Smooth muscle cell (in vitro differentiated cells): Measurements from ENCODE around the gene ANKRD61. TPM values are rescaled to one million over a fixed set of nuclear protein-coding genes. Genes with fewer than 3 reads are reported as not detected.
"Not testable (repeated sequence)": the region's sequence is repeated elsewhere in the genome, so short reads cannot be mapped to it uniquely, and the experiment has no call there.

Source experiments
- DNase-seq: peaks from one replicate; lab custom pipeline; 2025; ENCODE audit not compliant: unreplicated experiment; lab: John Stamatoyannopoulos, UW
- H2AFZ ChIP-seq: fragments of 200-600 bp; sonication (generic); 2 replicates; pipeline ENCODE4 v1.6.0; 2016; ENCODE audit warnings: antibody characterized with exemption, low read depth, mild to moderate bottlenecking
- H3F3A ChIP-seq: fragments of 200-600 bp; sonication (generic); 2 replicates; pipeline ENCODE4 v1.6.0; 2017; ENCODE audit warnings: antibody characterized with exemption, low read depth
- H3K27ac ChIP-seq: fragments of 200-600 bp; sonication (generic); 2 replicates; pipeline ENCODE4 v1.5.1; 2016; ENCODE audit warnings: low read depth, mild to moderate bottlenecking
- H3K27me3 ChIP-seq: fragments of 200-600 bp; sonication (generic); 2 replicates; pipeline ENCODE4 v1.6.1; 2016; ENCODE audit warnings: low read depth, mild to moderate bottlenecking
- H3K36me3 ChIP-seq: fragments of 200-600 bp; sonication (generic); 2 replicates; pipeline ENCODE4 v1.5.1; 2016; ENCODE audit warnings: low read depth
- H3K4me1 ChIP-seq: fragments of 200-600 bp; sonication (generic); 2 replicates; pipeline ENCODE4 v1.5.1; 2016; ENCODE audit warnings: low read depth
- H3K4me2 ChIP-seq: fragments of 200-600 bp; sonication (generic); 2 replicates; pipeline ENCODE4 v1.6.0; 2016; ENCODE audit warnings: mild to moderate bottlenecking
- H3K4me3 ChIP-seq: fragments of 200-600 bp; sonication (generic); 2 replicates; pipeline ENCODE4 v1.5.1; 2016; ENCODE audit warnings: mild to moderate bottlenecking
- H3K79me2 ChIP-seq: fragments of 200-600 bp; sonication (generic); 2 replicates; pipeline ENCODE4 v1.6.0; 2016; ENCODE audit warnings: low read depth, mild to moderate bottlenecking
- H3K9ac ChIP-seq: fragments of 200-600 bp; sonication (generic); 2 replicates; pipeline ENCODE4 v1.6.0; 2016; ENCODE audit warnings: low read depth
- H3K9me3 ChIP-seq: fragments of 200-600 bp; sonication (generic); replicated peaks from 2 replicates; pipeline ENCODE4 v1.5.1; 2016; ENCODE audit warnings: low read depth
- H4K20me1 ChIP-seq: fragments of 200-600 bp; sonication (generic); 2 replicates; pipeline ENCODE4 v1.6.0; 2016; ENCODE audit warnings: low read depth
- CTCF ChIP-seq: fragments of 200-600 bp; sonication (generic); IDR thresholded peaks from 2 replicates; pipeline ENCODE4 v1.5.1; 2017; ENCODE audit warnings: borderline replicate concordance, mild to moderate bottlenecking, antibody characterized with exemption; ENCODE audit not compliant: insufficient read depth, poor library complexity, severe bottlenecking
- WGBS: methylation state at CpG from one replicate; pipeline ENCODE4 v1.1.7; 2016; ENCODE audit warnings: low lambda C conversion rate; 5-methylcytosine and 5-hydroxymethylcytosine counted together
- polyA plus RNA-seq: library from polyadenylated mRNA; unstranded; fragments of >200 nt; fragmentation: Nextera tagmentation; extraction: Ambion mirVana; gene quantifications from 2 replicates; pipeline ENCODE4 v1.2.1, GENCODE V29; 2016
- total RNA-seq: library from RNA; depleted of rRNA; stranded (reverse); fragments of >200 nt; gene quantifications from 2 replicates; pipeline ENCODE4 v1.2.3, GENCODE V29; 2014

The ANKRD61 gene
- total RNA-seq, result not detected in 2 replicates
- polyA plus RNA-seq, result 0.16 and 0.70 TPM in 2 replicates

GRCh38 chr7:6030988-6031387 lies at the start of gene ANKRD61:
Gene ANKRD61, plus strand, starts transcription at chr7:6031376. Its CDS starts 0 bp downstream, at chr7:6031376.
- TF ChIP-seq CTCF, result no peak
- H3K4me2 ChIP-seq, result no peak within 1 kb of the TSS
- no peaks in the 10 kb centered on the region for H3K4me1 ChIP-seq
- H3K9ac ChIP-seq, result no peak within 1 kb of the TSS
- peaks cover 4% of the 10 kb centered on the region for H3K79me2 ChIP-seq
- H3K27me3 ChIP-seq, result no peaks in the 10 kb centered on the region
- H3F3A ChIP-seq, result no peaks in the 10 kb centered on the region
- no peaks in the 10 kb centered on the region for H3K9me3 ChIP-seq
- H3K27ac ChIP-seq, result no peak within 1 kb of the TSS
- H3K36me3 ChIP-seq, result peaks cover 5% of the 10 kb centered on the region
- H4K20me1 ChIP-seq, result peaks cover 42% of the 10 kb centered on the region
- no peak within 1 kb of the TSS for H3K4me3 ChIP-seq
- H2AFZ ChIP-seq, result no peak within 1 kb of the TSS
- 100% methylated on average over 2 of the region's 2 CpGs for WGBS
- no peak for DNase-seq

- not testable (repeated sequence) for H3K27me3 ChIP-seq, H3K9ac ChIP-seq, H3K9me3 ChIP-seq, H4K20me1 ChIP-seq, H3K79me2 ChIP-seq, DNase-seq, H3K4me2 ChIP-seq, H3F3A ChIP-seq, H3K4me3 ChIP-seq, H2AFZ ChIP-seq, H3K27ac ChIP-seq, H3K36me3 ChIP-seq, H3K4me1 ChIP-seq
- WGBS, result 95% methylated on average over 15 of the region's 15 CpGs
These were observed 44.1 kb upstream of the ANKRD61 start for GRCh38 chr7:5987061-5987460.

- DNase-seq, result no peak
- no peak overlapping the region for H2AFZ ChIP-seq
These were observed 33.9 kb upstream of the ANKRD61 start for GRCh38 chr7:5997210-5997808.

GRCh38 chr7:6007386-6007785 lies 23.8 kb upstream of the ANKRD61 start:
- no peak overlapping the region for H3K4me2 ChIP-seq
- no peak overlapping the region for H3K27ac ChIP-seq
- H3K4me1 ChIP-seq, result peaks cover 3% of the 10 kb centered on the region
- H3K27me3 ChIP-seq, result no peaks in the 10 kb centered on the region
- 95% methylated on average over 4 of the region's 4 CpGs for WGBS
- TF ChIP-seq CTCF, result no peak
- H3K9ac ChIP-seq, result no peak overlapping the region
- no peaks in the 10 kb centered on the region for H3F3A ChIP-seq
- no peak overlapping the region for H3K4me3 ChIP-seq
- H3K9me3 ChIP-seq, result no peaks in the 10 kb centered on the region
- H3K79me2 ChIP-seq, result peaks cover 44% of the 10 kb centered on the region
- no peaks in the 10 kb centered on the region for H3K36me3 ChIP-seq
- H2AFZ ChIP-seq, result no peak overlapping the region
- DNase-seq, result no peak
- no peaks in the 10 kb centered on the region for H4K20me1 ChIP-seq

More at GRCh38 chr7:5997210-5997808, 33.9 kb upstream of the ANKRD61 start:
- no peak overlapping the region for H3K4me2 ChIP-seq
- H3K9me3 ChIP-seq, result no peaks in the 10 kb centered on the region
- H3K36me3 ChIP-seq, result peaks cover 4% of the 10 kb centered on the region
- no peak overlapping the region for H3K4me3 ChIP-seq
- no peak overlapping the region for H3K27ac ChIP-seq
- no peak overlapping the region for H3K9ac ChIP-seq
- 75% methylated on average over 10 of the region's 10 CpGs for WGBS
- no peaks in the 10 kb centered on the region for H3K4me1 ChIP-seq
- no peaks in the 10 kb centered on the region for H3K79me2 ChIP-seq
- TF ChIP-seq CTCF, result peak; percentile 54
- no peaks in the 10 kb centered on the region for H3K27me3 ChIP-seq
- no peaks in the 10 kb centered on the region for H4K20me1 ChIP-seq
- no peaks in the 10 kb centered on the region for H3F3A ChIP-seq

GRCh38 chr7:6007835-6008590 lies 23.2 kb upstream of the ANKRD61 start:
- WGBS, result 47% methylated on average over 27 of the region's 27 CpGs
- not testable (repeated sequence) for H3K27me3 ChIP-seq, DNase-seq, H2AFZ ChIP-seq, H3F3A ChIP-seq, H3K36me3 ChIP-seq, H4K20me1 ChIP-seq, H3K9me3 ChIP-seq, H3K4me1 ChIP-seq
- H3K79me2 ChIP-seq, result peaks cover 50% of the 10 kb centered on the region
- H3K4me3 ChIP-seq, result peak overlapping the region; percentile 70
- H3K27ac ChIP-seq, result peak overlapping the region; percentile 63
- H3K9ac ChIP-seq, result peak overlapping the region; percentile 68
- H3K4me2 ChIP-seq, result peak overlapping the region; percentile 85
